Measurements from ENCODE around the gene TANC1. TPM values are rescaled to one million over a fixed set of nuclear protein-coding genes. Genes with fewer than 3 reads are reported as not detected.

TANC1 gene
- total RNA-seq, 4 donors from 2014 or later, result 27.1 to 57.4 (median 55.1) TPM

DNA sequence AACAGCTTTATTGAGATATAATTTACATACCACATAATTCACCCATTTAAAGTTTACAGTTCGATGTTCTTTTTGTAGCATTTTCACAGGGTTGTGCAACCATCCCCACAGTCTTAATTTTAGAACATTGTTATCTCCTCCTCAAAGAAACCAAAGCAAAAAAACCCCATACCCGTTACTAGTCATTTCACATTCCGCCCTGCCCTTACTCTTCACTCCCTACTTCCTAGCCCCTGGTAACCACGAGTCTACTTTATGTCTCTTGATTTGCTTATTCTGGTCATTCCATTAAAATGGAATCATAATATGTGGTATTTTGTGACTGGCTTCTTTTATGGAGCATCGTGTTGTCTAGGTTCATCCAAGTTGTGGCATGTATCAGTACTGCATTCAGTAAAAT lies 137.7 kb downstream of the TANC1 start:
- no peak overlapping the region for H3K27ac ChIP-seq
- no peaks in the 10 kb centered on the region for H3K27me3 ChIP-seq
- no peak for DNase-seq
- no peak overlapping the region for H3K4me3 ChIP-seq
- H3K9me3 ChIP-seq, result no peaks in the 10 kb centered on the region
- no peaks in the 10 kb centered on the region for H3K4me1 ChIP-seq
- TF ChIP-seq POLR2A (IDR thresholded peaks at IDR 0.05), result no peak
- TF ChIP-seq, protein P1, sequence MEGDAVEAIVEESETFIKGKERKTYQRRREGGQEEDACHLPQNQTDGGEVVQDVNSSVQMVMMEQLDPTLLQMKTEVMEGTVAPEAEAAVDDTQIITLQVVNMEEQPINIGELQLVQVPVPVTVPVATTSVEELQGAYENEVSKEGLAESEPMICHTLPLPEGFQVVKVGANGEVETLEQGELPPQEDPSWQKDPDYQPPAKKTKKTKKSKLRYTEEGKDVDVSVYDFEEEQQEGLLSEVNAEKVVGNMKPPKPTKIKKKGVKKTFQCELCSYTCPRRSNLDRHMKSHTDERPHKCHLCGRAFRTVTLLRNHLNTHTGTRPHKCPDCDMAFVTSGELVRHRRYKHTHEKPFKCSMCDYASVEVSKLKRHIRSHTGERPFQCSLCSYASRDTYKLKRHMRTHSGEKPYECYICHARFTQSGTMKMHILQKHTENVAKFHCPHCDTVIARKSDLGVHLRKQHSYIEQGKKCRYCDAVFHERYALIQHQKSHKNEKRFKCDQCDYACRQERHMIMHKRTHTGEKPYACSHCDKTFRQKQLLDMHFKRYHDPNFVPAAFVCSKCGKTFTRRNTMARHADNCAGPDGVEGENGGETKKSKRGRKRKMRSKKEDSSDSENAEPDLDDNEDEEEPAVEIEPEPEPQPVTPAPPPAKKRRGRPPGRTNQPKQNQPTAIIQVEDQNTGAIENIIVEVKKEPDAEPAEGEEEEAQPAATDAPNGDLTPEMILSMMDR (IDR thresholded peaks at IDR 0.05), result no peak
- no peaks in the 10 kb centered on the region for H3K36me3 ChIP-seq

DNA sequence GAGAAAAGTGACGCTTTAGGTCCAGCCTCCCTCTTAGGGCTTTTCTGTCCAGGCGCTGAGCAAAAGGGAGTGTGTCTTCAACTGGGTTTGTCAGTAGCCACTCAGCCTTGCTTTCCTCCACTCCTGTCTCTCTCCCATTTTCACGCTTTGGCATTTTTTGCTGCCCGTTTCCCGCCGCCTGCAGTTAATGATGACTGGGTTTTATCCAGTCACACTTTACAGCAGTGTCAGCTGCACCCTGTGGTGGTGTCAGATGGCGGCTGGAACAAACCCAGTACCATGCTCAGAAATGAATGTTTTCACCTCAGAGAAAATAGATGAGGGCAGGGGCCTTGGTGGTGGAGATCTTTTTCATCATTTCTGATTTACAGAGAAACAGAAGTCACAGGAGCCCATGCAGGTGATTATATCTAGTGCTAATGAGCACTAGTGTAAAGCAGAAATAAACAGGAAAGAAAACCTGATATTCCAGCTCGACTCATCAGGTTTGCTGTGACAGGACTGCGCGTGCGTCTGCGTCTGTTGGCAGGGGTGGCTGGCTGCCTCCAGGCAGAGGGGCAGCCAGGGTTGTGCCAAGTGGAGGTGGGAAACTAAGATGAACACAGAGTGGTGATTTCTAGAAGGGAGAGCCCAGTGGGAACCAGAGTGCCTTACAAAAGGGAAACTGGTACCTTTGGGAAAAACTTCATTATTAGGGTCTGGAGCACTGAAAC lies 139.9 kb downstream of the TANC1 start:
- Histone ChIP-seq H3K9me3 (no peaks in the 10 kb centered on the region), H3K4me3 (no peak overlapping the region), H3K27ac (no peak overlapping the region), H3K4me1 (no peaks in the 10 kb centered on the region), H3K36me3 (no peaks in the 10 kb centered on the region), H3K27me3 (no peaks in the 10 kb centered on the region)
- no peak for DNase-seq
- TF ChIP-seq, protein P1 (IDR thresholded peaks at IDR 0.05), result no peak
- TF ChIP-seq POLR2A (IDR thresholded peaks at IDR 0.05), result no peak

DNA sequence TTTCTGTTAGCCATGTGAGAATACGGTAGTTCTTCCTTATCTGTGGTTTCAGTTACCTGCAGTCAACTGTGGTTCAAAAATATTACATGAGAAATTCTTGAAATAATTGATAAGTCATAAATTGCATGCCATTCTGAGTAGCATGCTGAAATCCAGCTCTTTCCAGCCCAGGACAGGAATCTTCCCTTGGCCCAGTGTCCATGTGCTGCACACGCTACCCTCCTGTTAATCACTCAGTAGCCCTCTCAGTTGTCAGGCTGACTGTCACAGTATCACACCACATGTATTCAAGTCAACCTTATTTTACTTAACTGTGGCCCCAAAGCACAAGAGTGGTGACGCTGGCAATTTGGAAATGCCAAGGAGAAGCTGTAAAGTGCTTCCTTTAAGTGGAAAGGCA lies 141.1 kb downstream of the TANC1 start:
- TF ChIP-seq, protein P1 (IDR thresholded peaks at IDR 0.05), result no peak
- no peak for TF ChIP-seq POLR2A (IDR thresholded peaks at IDR 0.05)
- H3K27me3 ChIP-seq, result no peaks in the 10 kb centered on the region
- DNase-seq, result no peak
- H3K4me3 ChIP-seq, result no peak overlapping the region
- H3K27ac ChIP-seq, result no peak overlapping the region
- H3K9me3 ChIP-seq, result no peaks in the 10 kb centered on the region
- no peaks in the 10 kb centered on the region for H3K36me3 ChIP-seq
- no peaks in the 10 kb centered on the region for H3K4me1 ChIP-seq

DNA sequence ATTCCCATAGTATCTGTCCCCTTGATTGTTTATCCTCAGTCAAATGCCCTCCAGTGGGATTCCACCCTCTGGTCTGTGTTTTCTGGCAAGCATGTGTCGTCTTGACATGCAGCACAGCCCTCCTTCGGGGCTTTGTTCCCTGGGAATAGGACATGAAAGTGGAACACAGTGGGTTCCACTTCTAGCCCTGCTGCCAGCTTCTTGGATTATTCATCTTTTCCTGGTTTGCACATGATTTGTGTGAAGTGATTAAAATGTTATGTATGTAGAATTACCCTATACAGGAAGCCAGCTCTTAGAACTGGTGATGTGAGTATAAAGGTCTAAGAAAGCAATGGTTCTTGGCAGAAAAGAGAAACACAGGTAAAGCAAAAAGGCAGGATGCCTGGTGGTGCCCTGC lies 142.3 kb downstream of the TANC1 start:
- Histone ChIP-seq H3K27me3 (no peaks in the 10 kb centered on the region), H3K4me1 (no peaks in the 10 kb centered on the region), H3K27ac (no peak overlapping the region), H3K9me3 (no peaks in the 10 kb centered on the region), H3K4me3 (no peak overlapping the region), H3K36me3 (no peaks in the 10 kb centered on the region)
- no peak for DNase-seq
- no peak for TF ChIP-seq POLR2A (IDR thresholded peaks at IDR 0.05)
- TF ChIP-seq, protein P1 (IDR thresholded peaks at IDR 0.05), result no peak

DNA sequence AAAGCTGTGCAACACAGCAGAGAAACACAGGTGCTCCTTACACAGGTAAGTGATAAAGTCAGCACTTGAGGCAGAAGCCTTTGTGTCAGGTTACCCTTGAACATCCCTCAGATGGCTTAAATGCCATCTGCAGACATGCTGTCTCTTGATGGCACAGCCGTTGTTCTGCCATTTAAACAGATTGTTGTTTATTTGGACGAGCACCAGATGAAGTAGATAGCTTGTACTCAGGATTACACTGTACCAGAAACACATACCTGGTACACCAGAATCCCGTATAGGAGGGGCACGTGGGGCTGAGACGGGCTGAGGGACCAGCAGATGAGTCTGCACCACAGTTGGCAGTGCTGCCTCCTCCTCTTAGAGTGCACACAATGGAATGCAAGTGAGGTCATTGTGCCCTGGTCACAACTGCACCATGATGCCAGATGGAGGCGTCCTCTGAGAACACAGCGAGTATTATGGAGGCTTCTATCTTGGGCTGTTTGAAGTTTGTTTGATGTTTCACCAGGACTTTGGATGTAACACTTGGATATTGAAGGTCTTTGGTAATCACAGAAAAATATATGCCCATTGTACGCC lies 143.0 kb downstream of the TANC1 start:
- TF ChIP-seq, protein P1 (IDR thresholded peaks at IDR 0.05), result no peak
- no peak for TF ChIP-seq POLR2A (IDR thresholded peaks at IDR 0.05)
- no peak for DNase-seq
- no peak overlapping the region for H3K27ac ChIP-seq

More for the DNA sequence above, 143.0 kb downstream of the TANC1 start:
- no peaks in the 10 kb centered on the region for H3K36me3 ChIP-seq
- no peaks in the 10 kb centered on the region for H3K27me3 ChIP-seq
- H3K9me3 ChIP-seq, result no peaks in the 10 kb centered on the region
- H3K4me3 ChIP-seq, result no peak overlapping the region
- no peaks in the 10 kb centered on the region for H3K4me1 ChIP-seq
